Osteoblast (primary cell): ENCODE data around the gene AGK. TPM values are rescaled to one million over a fixed set of nuclear protein-coding genes. Genes with fewer than 3 reads are reported as not detected.

ENCODE experiments used
- DNase-seq: peaks from one replicate; pipeline ENCODE4 v3.0.0; 2011; ENCODE audit warnings: low spot score, mixed read lengths; ENCODE audit not compliant: insufficient read length; ENCODE audit errors: missing footprints
- H2AFZ ChIP-seq: 2 replicates; pipeline ENCODE4 v1.6.0; 2011; ENCODE audit warnings: mild to moderate bottlenecking, low read length
- H3K27ac ChIP-seq: 2 replicates; pipeline ENCODE4 v1.5.1; 2011; ENCODE audit warnings: mild to moderate bottlenecking, low read depth, low read length, moderate library complexity
- H3K27me3 ChIP-seq: 2 replicates; pipeline ENCODE4 v1.6.0; 2012; ENCODE audit warnings: mild to moderate bottlenecking, control low read depth, inconsistent platforms, low read length, moderate library complexity; ENCODE audit not compliant: insufficient read depth
- H3K36me3 ChIP-seq: 2 replicates; pipeline ENCODE4 v1.5.1; 2011; ENCODE audit warnings: mild to moderate bottlenecking, low read length, control low read depth, moderate library complexity; ENCODE audit not compliant: insufficient read depth
- H3K4me1 ChIP-seq: 2 replicates; pipeline ENCODE4 v1.5.1; 2011; ENCODE audit warnings: mild to moderate bottlenecking, low read length, control low read depth, moderate library complexity; ENCODE audit not compliant: insufficient read depth
- H3K4me2 ChIP-seq: 2 replicates; pipeline ENCODE4 v1.6.0; 2011; ENCODE audit warnings: mild to moderate bottlenecking, low read length; ENCODE audit not compliant: insufficient read depth
- H3K4me3 ChIP-seq: fragments of 200-600 bp; sonication (generic); 3 replicates; pipeline ENCODE4 v1.5.1; 2012; ENCODE audit warnings: mild to moderate bottlenecking, low read length, inconsistent platforms; ENCODE audit not compliant: insufficient read depth
- H3K79me2 ChIP-seq: 2 replicates; pipeline ENCODE4 v1.6.0; 2012; ENCODE audit warnings: mild to moderate bottlenecking, low read length, control low read depth, inconsistent platforms; ENCODE audit not compliant: insufficient read depth
- H3K9me3 ChIP-seq: 2 replicates; pipeline ENCODE4 v1.5.1; 2011; ENCODE audit warnings: low read depth, low read length, control low read depth
- H4K20me1 ChIP-seq: 2 replicates; pipeline ENCODE4 v1.6.0; 2012; ENCODE audit warnings: mild to moderate bottlenecking, low read length, control low read depth; ENCODE audit not compliant: insufficient read depth
- total RNA-seq: library from RNA; depleted of rRNA; stranded (reverse); fragments of >200 nt; gene quantifications from 2 replicates; pipeline ENCODE4 v1.2.3, GENCODE V29; 2012
- TF ChIP-seq, protein P1 (sequence below): IDR thresholded peaks from 2 replicates; pipeline ENCODE4 v1.5.1; 2011; ENCODE audit warnings: mild to moderate bottlenecking, low read depth, low read length, moderate library complexity; ENCODE audit errors: extremely low read depth

AGK gene
- total RNA-seq, 1 donor, result 26.1 TPM

GRCh38 chr7:141654551-141654950, 103.3 kb downstream of the AGK start:
- Histone ChIP-seq H2AFZ (no peak overlapping the region), H3K4me1 (peaks cover 9% of the 10 kb centered on the region), H3K27ac (no peak overlapping the region), H4K20me1 (no peaks in the 10 kb centered on the region), H3K36me3 (peaks cover 24% of the 10 kb centered on the region), H3K79me2 (no peaks in the 10 kb centered on the region), H3K27me3 (no peaks in the 10 kb centered on the region), H3K4me3 (no peak overlapping the region), H3K4me2 (no peak overlapping the region), H3K9me3 (no peaks in the 10 kb centered on the region)
- TF ChIP-seq, protein P1, sequence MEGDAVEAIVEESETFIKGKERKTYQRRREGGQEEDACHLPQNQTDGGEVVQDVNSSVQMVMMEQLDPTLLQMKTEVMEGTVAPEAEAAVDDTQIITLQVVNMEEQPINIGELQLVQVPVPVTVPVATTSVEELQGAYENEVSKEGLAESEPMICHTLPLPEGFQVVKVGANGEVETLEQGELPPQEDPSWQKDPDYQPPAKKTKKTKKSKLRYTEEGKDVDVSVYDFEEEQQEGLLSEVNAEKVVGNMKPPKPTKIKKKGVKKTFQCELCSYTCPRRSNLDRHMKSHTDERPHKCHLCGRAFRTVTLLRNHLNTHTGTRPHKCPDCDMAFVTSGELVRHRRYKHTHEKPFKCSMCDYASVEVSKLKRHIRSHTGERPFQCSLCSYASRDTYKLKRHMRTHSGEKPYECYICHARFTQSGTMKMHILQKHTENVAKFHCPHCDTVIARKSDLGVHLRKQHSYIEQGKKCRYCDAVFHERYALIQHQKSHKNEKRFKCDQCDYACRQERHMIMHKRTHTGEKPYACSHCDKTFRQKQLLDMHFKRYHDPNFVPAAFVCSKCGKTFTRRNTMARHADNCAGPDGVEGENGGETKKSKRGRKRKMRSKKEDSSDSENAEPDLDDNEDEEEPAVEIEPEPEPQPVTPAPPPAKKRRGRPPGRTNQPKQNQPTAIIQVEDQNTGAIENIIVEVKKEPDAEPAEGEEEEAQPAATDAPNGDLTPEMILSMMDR, result peak; percentile 83
- DNase-seq, result peak; percentile 82

- no peak overlapping the region for H3K4me3 ChIP-seq
- H2AFZ ChIP-seq, result no peak overlapping the region
- H3K27ac ChIP-seq, result no peak overlapping the region
- no peak overlapping the region for H3K4me2 ChIP-seq
- peaks cover 30% of the 10 kb centered on the region for H3K36me3 ChIP-seq
- H3K27me3 ChIP-seq, result no peaks in the 10 kb centered on the region
- no peaks in the 10 kb centered on the region for H3K4me1 ChIP-seq
- no peak for DNase-seq
- no peaks in the 10 kb centered on the region for H3K79me2 ChIP-seq
- no peaks in the 10 kb centered on the region for H4K20me1 ChIP-seq
- TF ChIP-seq, protein P1, result no peak
- H3K9me3 ChIP-seq, result no peaks in the 10 kb centered on the region
These were observed 108.3 kb downstream of the AGK start for GRCh38 chr7:141659501-141659900.

DNA sequence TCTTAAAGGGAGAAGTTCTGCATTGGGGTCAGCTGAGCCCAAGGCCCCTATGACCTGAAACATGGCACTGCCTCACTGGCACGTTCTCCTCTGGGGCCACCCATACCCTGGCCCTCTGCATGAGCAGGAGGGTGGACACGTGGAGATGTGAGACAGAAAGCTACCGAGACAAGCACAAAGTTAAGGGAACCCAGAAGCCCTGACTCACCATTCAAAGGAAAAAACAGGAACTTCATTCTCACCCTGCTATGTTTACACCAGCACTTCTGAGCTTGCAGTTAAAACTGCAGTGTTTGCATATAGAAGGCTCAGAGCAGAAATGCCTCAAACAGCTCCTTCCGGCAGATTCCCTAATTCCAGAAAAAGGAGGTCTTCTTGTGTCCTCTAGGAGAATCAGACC, 109.0 kb downstream of the AGK start:
- no peaks in the 10 kb centered on the region for H3K27me3 ChIP-seq
- no peak overlapping the region for H2AFZ ChIP-seq
- no peak overlapping the region for H3K27ac ChIP-seq
- peaks cover 30% of the 10 kb centered on the region for H3K36me3 ChIP-seq
- H3K9me3 ChIP-seq, result no peaks in the 10 kb centered on the region
- no peaks in the 10 kb centered on the region for H3K79me2 ChIP-seq
- H3K4me1 ChIP-seq, result no peaks in the 10 kb centered on the region
- no peak overlapping the region for H3K4me3 ChIP-seq
- no peak for DNase-seq
- no peak overlapping the region for H3K4me2 ChIP-seq
- TF ChIP-seq, protein P1, result no peak
- no peaks in the 10 kb centered on the region for H4K20me1 ChIP-seq

DNA sequence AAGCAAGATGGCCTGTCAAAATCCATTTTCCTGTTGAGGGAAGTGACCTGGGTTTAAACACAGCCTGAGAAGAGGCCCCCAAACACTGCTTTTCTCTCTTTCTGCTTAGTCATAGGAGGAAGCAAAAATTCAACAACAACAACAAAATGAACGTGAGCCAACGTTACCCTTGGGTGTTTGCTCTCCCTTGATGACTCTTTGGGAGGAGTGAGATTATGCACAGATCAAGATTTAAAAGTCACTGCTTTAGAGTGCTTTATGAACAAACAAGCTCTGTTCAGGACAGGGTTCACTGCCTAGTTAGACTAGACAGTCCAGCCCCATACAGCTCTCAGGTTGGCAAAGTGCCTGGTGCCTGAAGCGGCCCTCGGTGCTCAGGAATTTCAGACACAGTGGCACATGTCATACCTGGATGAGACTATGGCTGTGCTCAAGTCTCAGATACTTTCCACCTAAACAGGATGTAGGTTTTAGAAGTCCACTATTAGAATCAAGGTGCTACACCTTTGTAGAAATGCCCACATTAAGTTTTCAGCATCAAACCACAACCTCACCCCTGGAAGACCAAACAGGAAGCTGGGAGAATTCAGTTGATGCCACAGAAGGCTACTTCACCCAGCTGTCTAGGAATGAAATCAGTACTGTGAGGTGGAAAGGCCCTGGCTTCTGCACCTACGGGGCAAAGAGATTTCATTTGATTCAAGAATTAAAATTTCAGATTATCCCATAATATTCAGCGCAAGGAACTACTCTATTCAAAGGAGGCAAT, 112.1 kb downstream of the AGK start:
- TF ChIP-seq, protein P1, result no peak
- Histone ChIP-seq H2AFZ (no peak overlapping the region), H3K4me2 (no peak overlapping the region), H3K4me1 (no peaks in the 10 kb centered on the region), H3K36me3 (peaks cover 21% of the 10 kb centered on the region), H3K79me2 (no peaks in the 10 kb centered on the region), H3K27ac (no peak overlapping the region), H4K20me1 (no peaks in the 10 kb centered on the region), H3K27me3 (no peaks in the 10 kb centered on the region), H3K9me3 (no peaks in the 10 kb centered on the region), H3K4me3 (no peak overlapping the region)
- peak; percentile 54 for DNase-seq
